BE2C (cell line): ENCODE data around the gene OTOL1.

Experiments used
- DNase-seq: peaks from one replicate; pipeline ENCODE4 v3.0.0-alpha.2; 2020
- H3K27me3 ChIP-seq: fragments of 250-450 bp; sonication (Bioruptor Pico); 2 replicates; pipeline ENCODE4 v1.5.1; 2020; ENCODE audit warnings: mild to moderate bottlenecking
- H3K36me3 ChIP-seq: fragments of 250-450 bp; sonication (Bioruptor Pico); 2 replicates; pipeline ENCODE4 v1.5.1; 2020; ENCODE audit warnings: mild to moderate bottlenecking
- H3K4me1 ChIP-seq: fragments of 250-450 bp; sonication (Bioruptor Pico); 2 replicates; pipeline ENCODE4 v1.5.1; 2020
- H3K4me3 ChIP-seq: 2 replicates; pipeline ENCODE4 v1.5.1; 2011; ENCODE audit warnings: low read depth, low read length
- H3K9me3 ChIP-seq: fragments of 250-450 bp; sonication (Bioruptor Pico); 2 replicates; pipeline ENCODE4 v1.5.1; 2020
- CTCF ChIP-seq: IDR thresholded peaks from 2 replicates; pipeline ENCODE4 v1.5.1; 2012; ENCODE audit warnings: mild to moderate bottlenecking, low read depth, low read length

The OTOL1 gene

GRCh38 chr3:161549261-161549660 is 52.7 kb downstream of the OTOL1 start:
- H3K9me3 ChIP-seq = no peaks in the 10 kb centered on the region
- TF ChIP-seq CTCF = no peak

GRCh38 chr3:161550491-161551195 is 54.0 kb downstream of the OTOL1 start:
- no peak overlapping the region for H3K4me3 ChIP-seq
- no peaks in the 10 kb centered on the region for H3K4me1 ChIP-seq
- H3K27me3 ChIP-seq = no peaks in the 10 kb centered on the region
- TF ChIP-seq CTCF = no peak
- H3K9me3 ChIP-seq = no peaks in the 10 kb centered on the region
- no peak for DNase-seq
- no peaks in the 10 kb centered on the region for H3K36me3 ChIP-seq

More at GRCh38 chr3:161549261-161549660, 52.7 kb downstream of the OTOL1 start:
- no peaks in the 10 kb centered on the region for H3K36me3 ChIP-seq
- no peak overlapping the region for H3K4me3 ChIP-seq
- H3K4me1 ChIP-seq = no peaks in the 10 kb centered on the region
- H3K27me3 ChIP-seq = no peaks in the 10 kb centered on the region
- no peak for DNase-seq

DNA sequence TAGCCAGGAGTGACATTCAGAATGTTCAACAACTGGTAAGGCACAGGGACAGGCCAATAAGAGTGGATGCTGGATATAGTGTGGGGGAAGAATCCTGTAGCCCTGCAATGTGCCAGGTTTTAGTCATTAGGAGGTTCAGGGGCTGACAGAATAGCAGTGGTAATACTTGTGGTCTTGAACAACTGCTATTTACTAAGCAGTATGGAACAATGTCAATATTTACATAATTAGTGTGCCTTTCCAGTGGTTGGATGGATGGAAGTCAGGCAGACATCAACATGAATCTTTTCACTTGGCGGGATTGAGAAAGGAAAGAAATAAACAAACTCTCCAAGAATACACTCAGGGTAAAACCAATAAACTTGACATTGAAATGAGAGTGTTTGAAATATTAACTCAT is 55.1 kb downstream of the OTOL1 start:
- Histone ChIP-seq H3K36me3 (no peaks in the 10 kb centered on the region), H3K27me3 (no peaks in the 10 kb centered on the region), H3K4me3 (no peak overlapping the region), H3K4me1 (no peaks in the 10 kb centered on the region), H3K9me3 (no peaks in the 10 kb centered on the region)
- no peak for TF ChIP-seq CTCF
- DNase-seq = no peak

GRCh38 chr3:161552984-161553560 is 56.5 kb downstream of the OTOL1 start:
- no peak for TF ChIP-seq CTCF
- no peaks in the 10 kb centered on the region for H3K36me3 ChIP-seq
- H3K27me3 ChIP-seq = no peaks in the 10 kb centered on the region
- DNase-seq = no peak
- no peaks in the 10 kb centered on the region for H3K9me3 ChIP-seq
- H3K4me1 ChIP-seq = no peaks in the 10 kb centered on the region
- H3K4me3 ChIP-seq = no peak overlapping the region
